ENCODE measurements around the gene BRD1.
"Not testable (repeated sequence)": the region's sequence is repeated elsewhere in the genome, so short reads cannot be mapped to it uniquely, and the experiment has no call there.

Gene BRD1

GRCh38 chr22:49781886-49782285, 45.8 kb downstream of the BRD1 start:
- not testable (repeated sequence) for DNase-seq

- DNase-seq: no peak
Measured at GRCh38 chr22:49781289-49781782, 46.3 kb downstream of the BRD1 start.

- no peak for DNase-seq
Measured at GRCh38 chr22:49780698-49781288, 46.9 kb downstream of the BRD1 start.

- DNase-seq: no peak
Measured at GRCh38 chr22:49779853-49780697, 47.6 kb downstream of the BRD1 start.

- no peak for DNase-seq
Measured at GRCh38 chr22:49779211-49779610, 48.5 kb downstream of the BRD1 start.

GRCh38 chr22:49777569-49778249, 50.0 kb downstream of the BRD1 start:
- no peak for DNase-seq

GRCh38 chr22:49776891-49777290, 50.8 kb downstream of the BRD1 start:
- no peak for DNase-seq

- no peak for DNase-seq
Measured at GRCh38 chr22:49775867-49776511, 51.7 kb downstream of the BRD1 start.

GRCh38 chr22:49775191-49775866, 52.3 kb downstream of the BRD1 start:
- DNase-seq: no peak

- no peak for DNase-seq
Measured at GRCh38 chr22:49774499-49775151, 53.0 kb downstream of the BRD1 start.

GRCh38 chr22:49774046-49774445, 53.6 kb downstream of the BRD1 start:
- DNase-seq: no peak

GRCh38 chr22:49773531-49773930, 54.1 kb downstream of the BRD1 start:
- DNase-seq: no peak

GRCh38 chr22:49772692-49773091, 55.0 kb downstream of the BRD1 start:
- DNase-seq: no peak

- no peak for DNase-seq
Measured at GRCh38 chr22:49771266-49772065, 56.2 kb downstream of the BRD1 start.

- DNase-seq: no peak
Measured at GRCh38 chr22:49770547-49771265, 57.0 kb downstream of the BRD1 start.

- no peak for DNase-seq
Measured at GRCh38 chr22:49769691-49770546, 57.8 kb downstream of the BRD1 start.

GRCh38 chr22:49768951-49769690, 58.6 kb downstream of the BRD1 start:
- no peak for DNase-seq

- no peak for DNase-seq
Measured at GRCh38 chr22:49768077-49768910, 59.4 kb downstream of the BRD1 start.
